AG09319 (cell line): Measurements from ENCODE around the gene SPTBN1.

ENCODE experiments used
- DNase-seq: peaks from one replicate; pipeline ENCODE4 v3.0.0-alpha.2; 2010; ENCODE audit warnings: low read depth; ENCODE audit errors: extremely low read depth
- CTCF ChIP-seq: IDR thresholded peaks from 2 replicates; pipeline ENCODE4 v1.5.1; 2011; ENCODE audit warnings: low read depth, mild to moderate bottlenecking, inconsistent platforms, low read length, moderate library complexity

SPTBN1 gene

DNA sequence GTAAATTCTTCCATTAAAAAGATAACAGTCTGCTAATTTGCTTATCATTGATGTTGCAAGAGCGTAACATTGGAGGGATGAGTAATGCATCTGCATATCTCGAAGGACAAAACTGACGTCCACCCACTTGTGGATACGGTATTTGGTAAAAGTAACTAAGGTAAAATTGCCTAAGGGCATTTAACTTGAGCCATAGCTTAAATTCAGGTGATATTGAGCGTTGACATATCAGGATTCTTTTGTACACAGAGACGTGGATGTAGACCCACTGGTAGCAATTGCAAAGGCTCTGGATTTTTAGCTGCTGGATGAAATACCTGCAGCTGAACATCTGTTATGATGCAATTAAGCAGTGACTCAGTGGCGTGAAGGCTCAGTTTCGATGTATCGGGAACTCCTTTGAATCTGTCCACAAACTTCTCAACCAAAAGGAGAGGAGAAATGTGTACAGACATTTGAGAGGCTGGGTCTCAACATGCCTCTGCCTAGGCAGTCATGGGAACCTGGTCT is 119.3 kb downstream of the SPTBN1 start:
- TF ChIP-seq CTCF, result no peak
- no peak for DNase-seq

DNA sequence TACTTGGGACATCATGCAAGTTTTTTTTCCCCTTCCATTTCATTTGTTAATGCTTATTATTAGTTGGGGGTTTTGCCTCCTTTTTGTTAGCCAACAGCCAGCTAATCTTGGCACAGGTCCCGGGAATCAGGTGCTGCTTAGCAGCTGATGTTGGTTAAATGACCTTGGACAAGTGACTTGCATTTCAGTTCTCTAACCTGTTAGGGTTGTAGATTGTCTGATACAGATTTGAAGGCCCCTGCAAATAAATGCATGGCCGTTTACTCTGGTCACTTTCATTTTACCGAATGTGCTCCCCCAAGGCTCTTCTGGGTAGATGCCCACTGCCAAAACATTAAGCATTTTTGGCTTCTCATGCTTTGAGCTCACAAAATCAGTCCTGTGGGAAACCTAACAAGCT is 120.9 kb downstream of the SPTBN1 start:
- no peak for TF ChIP-seq CTCF
- no peak for DNase-seq

- no peak for TF ChIP-seq CTCF
- no peak for DNase-seq
These were observed 122.0 kb downstream of the SPTBN1 start for GRCh38 chr2:54577944-54578647.

- no peak for TF ChIP-seq CTCF
- DNase-seq, result no peak
These were observed 122.5 kb downstream of the SPTBN1 start for GRCh38 chr2:54578648-54579045.

- no peak for TF ChIP-seq CTCF
- no peak for DNase-seq
These were observed 123.0 kb downstream of the SPTBN1 start for GRCh38 chr2:54579061-54579681.

DNA sequence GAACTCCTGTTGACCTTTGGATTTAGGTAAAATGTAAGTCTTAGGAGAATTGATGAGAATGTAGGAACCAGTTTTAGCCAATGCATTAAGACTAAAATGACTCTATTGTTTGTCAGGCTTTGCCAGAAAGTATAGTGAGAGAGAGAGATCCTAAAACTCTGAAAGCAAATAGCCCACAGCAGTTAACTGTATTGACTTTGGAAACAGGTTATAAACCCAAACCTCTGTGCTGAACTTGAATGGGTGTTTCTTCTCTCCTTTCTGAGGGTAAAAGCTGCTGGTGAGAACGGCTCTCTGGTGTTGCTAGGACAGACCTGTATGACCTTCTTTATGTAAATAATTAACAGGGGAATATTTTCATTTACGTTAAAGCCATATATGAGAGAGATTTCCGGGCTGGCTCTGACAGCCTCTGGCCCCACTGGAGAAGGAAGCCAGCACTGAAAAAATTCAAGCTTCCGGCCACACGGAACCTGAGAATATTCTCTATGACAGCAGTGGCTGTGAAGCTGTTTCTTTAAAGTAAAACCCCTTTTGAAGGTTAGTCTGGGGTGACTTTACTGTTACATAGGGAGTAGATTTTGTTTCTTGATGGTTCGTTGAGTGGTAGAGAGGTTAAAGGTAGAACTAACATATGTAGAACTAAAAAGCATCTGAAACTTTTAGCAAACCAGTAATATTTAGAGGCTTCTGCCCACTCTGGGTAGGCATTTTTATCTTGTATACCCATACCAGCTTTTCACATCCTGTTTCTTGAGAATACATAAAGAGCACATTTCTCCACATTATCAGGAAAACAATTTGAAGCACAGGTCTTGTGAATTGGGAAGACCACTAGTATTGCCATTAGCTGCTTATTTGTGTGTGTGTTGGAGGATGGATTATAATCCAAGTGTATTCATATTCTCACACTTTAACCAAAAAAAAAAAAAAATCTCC is 123.8 kb downstream of the SPTBN1 start:
- DNase-seq, result no peak
- TF ChIP-seq CTCF, result no peak
